Central memory CD8-positive, alpha-beta T cell (primary cell): ENCODE data around the gene CHD1L.
A peak's percentile ranks its signal among the peaks of the same experiment; 100 is the strongest.

Experiments used
- ATAC-seq: fragments of 150-1000 bp; cut with Tn5 transposase; replicated peaks from 2 replicates; pipeline ENCODE4 v1.10.0; 2022; ENCODE audit warnings: mild to moderate bottlenecking, moderate FRiP score, moderate number of reproducible peaks; ENCODE audit not compliant: poor library complexity, severe bottlenecking; ENCODE audit errors: extremely low read depth
- DNase-seq, 2 donors: peaks; one replicate each; pipeline ENCODE4 v3.0.0; 2021; ENCODE audit warnings: low spot score in 2 of 2
- H3K27ac Mint-ChIP-seq: one replicate; pipeline ENCODE4 v1.8.0; 2022; ENCODE audit warnings: low read depth, mild to moderate bottlenecking, moderate library complexity, mixed read lengths
- H3K27me3 Mint-ChIP-seq: one replicate; pipeline ENCODE4 v1.8.0; 2022; ENCODE audit warnings: mixed read lengths
- H3K36me3 Mint-ChIP-seq: one replicate; pipeline ENCODE4 v1.8.0; 2022; ENCODE audit warnings: mild to moderate bottlenecking, moderate library complexity, mixed read lengths; ENCODE audit not compliant: insufficient read depth
- H3K4me1 Mint-ChIP-seq: one replicate; pipeline ENCODE4 v1.8.0; 2022; ENCODE audit warnings: mixed read lengths
- H3K4me3 Mint-ChIP-seq: one replicate; pipeline ENCODE4 v1.8.0; 2022; ENCODE audit warnings: mild to moderate bottlenecking, moderate library complexity, mixed read lengths
- H3K9me3 Mint-ChIP-seq: one replicate; pipeline ENCODE4 v1.8.0; 2022; ENCODE audit warnings: mixed read lengths

CHD1L gene

GRCh38 chr1:147252540-147252939 is 10.1 kb downstream of the CHD1L start:
- Mint-ChIP-seq H3K9me3 (no peaks in the 10 kb centered on the region), H3K27me3 (no peaks in the 10 kb centered on the region), H3K4me3 (no peak overlapping the region), H3K27ac (no peak overlapping the region), H3K36me3 (peaks cover 11% of the 10 kb centered on the region), H3K4me1 (peaks cover 33% of the 10 kb centered on the region)
- DNase-seq (no peak), ATAC-seq (no peak)

GRCh38 chr1:147260956-147261355 is 18.5 kb downstream of the CHD1L start:
- DNase-seq (no peak), ATAC-seq (no peak)
- Mint-ChIP-seq H3K36me3 (peaks cover 30% of the 10 kb centered on the region), H3K27me3 (no peaks in the 10 kb centered on the region), H3K9me3 (no peaks in the 10 kb centered on the region), H3K27ac (no peak overlapping the region), H3K4me3 (no peak overlapping the region), H3K4me1 (no peaks in the 10 kb centered on the region)

GRCh38 chr1:147264158-147264768 is 21.8 kb downstream of the CHD1L start:
- no peak for ATAC-seq
- Mint-ChIP-seq H3K27me3 (no peaks in the 10 kb centered on the region), H3K9me3 (no peaks in the 10 kb centered on the region), H3K27ac (no peak overlapping the region), H3K4me1 (no peaks in the 10 kb centered on the region), H3K36me3 (peaks cover 42% of the 10 kb centered on the region), H3K4me3 (no peak overlapping the region)
- no peak for DNase-seq

- DNase-seq (no peak), ATAC-seq (no peak)
- Mint-ChIP-seq H3K9me3 (no peaks in the 10 kb centered on the region), H3K4me1 (no peaks in the 10 kb centered on the region), H3K36me3 (peaks cover 36% of the 10 kb centered on the region), H3K4me3 (no peak overlapping the region), H3K27ac (no peak overlapping the region), H3K27me3 (no peaks in the 10 kb centered on the region)
These were observed 23.9 kb downstream of the CHD1L start for GRCh38 chr1:147266381-147266780.

GRCh38 chr1:147267711-147268110 is 25.2 kb downstream of the CHD1L start:
- no peak for DNase-seq
- H3K4me3 Mint-ChIP-seq = no peak overlapping the region

GRCh38 chr1:147270721-147271120 is 28.2 kb downstream of the CHD1L start:
- no peak for ATAC-seq
- Mint-ChIP-seq H3K36me3 (peaks cover 37% of the 10 kb centered on the region), H3K27me3 (no peaks in the 10 kb centered on the region), H3K4me1 (peaks cover 5% of the 10 kb centered on the region), H3K27ac (no peak overlapping the region), H3K9me3 (no peaks in the 10 kb centered on the region), H3K4me3 (no peak overlapping the region)
- no peak for DNase-seq

More at GRCh38 chr1:147267711-147268110, 25.2 kb downstream of the CHD1L start:
- Mint-ChIP-seq H3K36me3 (peaks cover 37% of the 10 kb centered on the region), H3K4me1 (no peaks in the 10 kb centered on the region), H3K27me3 (no peaks in the 10 kb centered on the region), H3K27ac (no peak overlapping the region), H3K9me3 (no peaks in the 10 kb centered on the region)
- ATAC-seq = no peak

GRCh38 chr1:147272042-147272441 is 29.6 kb downstream of the CHD1L start:
- no peaks in the 10 kb centered on the region for H3K27me3 Mint-ChIP-seq
- ATAC-seq (no peak), DNase-seq (no peak)
- H3K36me3 Mint-ChIP-seq = peaks cover 41% of the 10 kb centered on the region
- H3K27ac Mint-ChIP-seq = no peak overlapping the region
- H3K9me3 Mint-ChIP-seq = no peaks in the 10 kb centered on the region
- peaks cover 5% of the 10 kb centered on the region for H3K4me1 Mint-ChIP-seq
- no peak overlapping the region for H3K4me3 Mint-ChIP-seq

GRCh38 chr1:147273409-147274336 is 31.2 kb downstream of the CHD1L start:
- peak in 1 of 2 donors; percentile 10 for DNase-seq
- no peaks in the 10 kb centered on the region for H3K9me3 Mint-ChIP-seq
- H3K27ac Mint-ChIP-seq = no peak overlapping the region
- H3K4me3 Mint-ChIP-seq = no peak overlapping the region
- peaks cover 5% of the 10 kb centered on the region for H3K4me1 Mint-ChIP-seq
- peaks cover 35% of the 10 kb centered on the region for H3K36me3 Mint-ChIP-seq
- no peaks in the 10 kb centered on the region for H3K27me3 Mint-ChIP-seq
- ATAC-seq = no peak

GRCh38 chr1:147281950-147282349 is 39.5 kb downstream of the CHD1L start:
- no peak for ATAC-seq
- H3K4me1 Mint-ChIP-seq = no peaks in the 10 kb centered on the region
- no peaks in the 10 kb centered on the region for H3K9me3 Mint-ChIP-seq

GRCh38 chr1:147283011-147283410 is 40.5 kb downstream of the CHD1L start:
- no peaks in the 10 kb centered on the region for H3K27me3 Mint-ChIP-seq
- no peak overlapping the region for H3K27ac Mint-ChIP-seq
- no peaks in the 10 kb centered on the region for H3K4me1 Mint-ChIP-seq
- no peak overlapping the region for H3K4me3 Mint-ChIP-seq
- H3K9me3 Mint-ChIP-seq = no peaks in the 10 kb centered on the region
- ATAC-seq (no peak), DNase-seq (no peak)
- peaks cover 38% of the 10 kb centered on the region for H3K36me3 Mint-ChIP-seq

More at GRCh38 chr1:147281950-147282349, 39.5 kb downstream of the CHD1L start:
- Mint-ChIP-seq H3K27me3 (no peaks in the 10 kb centered on the region), H3K36me3 (peaks cover 33% of the 10 kb centered on the region), H3K4me3 (no peak overlapping the region), H3K27ac (no peak overlapping the region)
- DNase-seq = no peak

GRCh38 chr1:147287133-147287865 is 44.8 kb downstream of the CHD1L start:
- no peak overlapping the region for H3K27ac Mint-ChIP-seq
- H3K9me3 Mint-ChIP-seq = no peaks in the 10 kb centered on the region
- H3K4me1 Mint-ChIP-seq = no peaks in the 10 kb centered on the region
- DNase-seq (no peak), ATAC-seq (no peak)
- H3K36me3 Mint-ChIP-seq = peaks cover 51% of the 10 kb centered on the region
- H3K4me3 Mint-ChIP-seq = no peak overlapping the region
- H3K27me3 Mint-ChIP-seq = no peaks in the 10 kb centered on the region

GRCh38 chr1:147292012-147292411 is 49.5 kb downstream of the CHD1L start:
- no peak for ATAC-seq

More at GRCh38 chr1:147292012-147292411, 49.5 kb downstream of the CHD1L start:
- Mint-ChIP-seq H3K4me3 (no peak overlapping the region), H3K4me1 (no peaks in the 10 kb centered on the region), H3K27me3 (no peaks in the 10 kb centered on the region), H3K27ac (no peak overlapping the region), H3K36me3 (peaks cover 54% of the 10 kb centered on the region), H3K9me3 (no peaks in the 10 kb centered on the region)
- DNase-seq = no peak
